B cell (primary cell): ENCODE results near the gene MED8.

Experiments
- EZH2 ChIP-seq: IDR thresholded peaks from 2 replicates; pipeline ENCODE4 v1.6.1; 2012; ENCODE audit warnings: borderline replicate concordance, low read depth, mild to moderate bottlenecking, moderate library complexity, low read length; ENCODE audit not compliant: insufficient read depth, poor library complexity, severe bottlenecking
- TF ChIP-seq, protein P1 (sequence below): fragments of 200-600 bp; IDR thresholded peaks from one replicate; pipeline ENCODE4 v1.8.0; 2022; ENCODE audit warnings: antibody characterized with exemption, mild to moderate bottlenecking

DNA sequence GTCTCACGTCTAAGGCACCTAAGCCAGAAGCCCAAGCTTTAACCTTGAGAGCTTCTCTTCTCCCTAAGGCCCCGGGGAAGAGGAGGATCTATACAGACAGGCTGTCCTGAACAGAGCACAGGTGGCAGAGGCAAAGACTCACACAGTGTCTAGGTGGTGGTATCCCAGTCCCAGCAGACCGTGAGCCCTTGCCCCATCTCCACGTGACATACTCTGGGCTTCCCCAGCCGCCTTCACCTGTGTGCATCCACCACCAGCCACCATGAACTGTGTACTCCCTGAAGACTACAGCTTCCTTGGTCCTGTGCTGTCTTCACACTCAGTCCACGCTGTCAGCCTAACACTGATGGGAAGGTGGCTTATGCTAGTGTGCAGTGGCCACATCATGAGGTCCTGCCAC lies 31.8 kb upstream of the MED8 start:
- TF ChIP-seq, protein P1, sequence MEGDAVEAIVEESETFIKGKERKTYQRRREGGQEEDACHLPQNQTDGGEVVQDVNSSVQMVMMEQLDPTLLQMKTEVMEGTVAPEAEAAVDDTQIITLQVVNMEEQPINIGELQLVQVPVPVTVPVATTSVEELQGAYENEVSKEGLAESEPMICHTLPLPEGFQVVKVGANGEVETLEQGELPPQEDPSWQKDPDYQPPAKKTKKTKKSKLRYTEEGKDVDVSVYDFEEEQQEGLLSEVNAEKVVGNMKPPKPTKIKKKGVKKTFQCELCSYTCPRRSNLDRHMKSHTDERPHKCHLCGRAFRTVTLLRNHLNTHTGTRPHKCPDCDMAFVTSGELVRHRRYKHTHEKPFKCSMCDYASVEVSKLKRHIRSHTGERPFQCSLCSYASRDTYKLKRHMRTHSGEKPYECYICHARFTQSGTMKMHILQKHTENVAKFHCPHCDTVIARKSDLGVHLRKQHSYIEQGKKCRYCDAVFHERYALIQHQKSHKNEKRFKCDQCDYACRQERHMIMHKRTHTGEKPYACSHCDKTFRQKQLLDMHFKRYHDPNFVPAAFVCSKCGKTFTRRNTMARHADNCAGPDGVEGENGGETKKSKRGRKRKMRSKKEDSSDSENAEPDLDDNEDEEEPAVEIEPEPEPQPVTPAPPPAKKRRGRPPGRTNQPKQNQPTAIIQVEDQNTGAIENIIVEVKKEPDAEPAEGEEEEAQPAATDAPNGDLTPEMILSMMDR, result no peak
- TF ChIP-seq EZH2, result no peak
